ENCODE measurements around the gene ZDBF2. TPM values are rescaled to one million over a fixed set of nuclear protein-coding genes. Genes with fewer than 3 reads are reported as not detected.

ZDBF2 gene
- 7.6 and 11.1 TPM in 2 replicates for polyA plus RNA-seq

DNA sequence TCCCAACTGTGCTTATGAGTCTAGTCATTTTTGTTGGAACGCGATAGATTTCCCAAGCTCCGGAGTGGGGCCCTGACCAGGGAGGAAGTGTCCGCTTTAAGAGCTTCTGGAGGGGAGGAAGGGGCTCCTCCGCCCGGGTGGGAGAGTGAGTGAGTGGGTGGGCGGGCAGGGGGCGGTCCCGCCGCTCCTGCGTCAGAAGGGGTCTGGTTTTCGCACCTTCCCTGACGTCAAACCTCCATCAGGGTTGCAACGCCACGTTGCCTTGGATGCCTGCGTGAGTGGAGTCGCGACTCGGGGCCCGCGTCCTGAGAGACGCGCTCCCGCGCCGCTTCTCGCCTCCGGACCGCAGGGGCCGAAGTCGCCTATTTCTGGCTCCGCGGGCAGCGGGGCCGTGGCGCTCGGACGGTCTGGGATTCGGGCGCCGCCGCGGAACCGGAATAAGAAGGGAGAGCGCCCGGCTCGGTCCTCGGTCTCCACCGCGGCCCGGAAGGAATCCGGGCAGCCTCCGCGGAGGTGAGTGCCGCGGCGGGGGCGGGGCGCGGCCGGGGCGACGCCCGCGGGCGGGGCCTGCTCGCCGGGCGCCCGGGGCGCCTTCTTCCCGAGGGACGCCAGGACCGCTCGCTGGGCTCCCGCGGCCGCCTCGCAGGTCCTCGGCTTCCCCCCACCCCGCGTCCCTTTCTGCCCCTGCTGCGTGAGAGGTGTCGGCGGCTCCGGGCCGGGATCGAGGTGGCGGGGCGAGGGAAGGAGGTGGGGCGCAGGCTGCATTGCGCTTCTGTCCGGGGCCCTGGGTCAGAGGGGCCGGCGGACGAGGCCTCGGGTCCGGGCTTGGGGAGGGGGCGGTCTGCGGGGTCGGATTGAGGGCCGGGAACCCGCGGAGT, at the start of gene ZDBF2:
Gene ZDBF2 (plus strand): TSS at position 230 of the 878 bp plus-strand sequence. CDS start 7,187 bp downstream, outside the sequence.

Other genes with a start within 250 kb of the ZDBF2 start
- 8.8 and 9.9 TPM in 2 replicates for gene INO80D, start 188.5 kb upstream of the ZDBF2 start, polyA plus RNA-seq
- gene NDUFS1, start 115.2 kb upstream of the ZDBF2 start, polyA plus RNA-seq = 187 and 296 TPM in 2 replicates
- gene EEF1B2, start 114.8 kb upstream of the ZDBF2 start, polyA plus RNA-seq = 319 and 373 TPM in 2 replicates
- gene ADAM23, start 168.9 kb downstream of the ZDBF2 start, polyA plus RNA-seq = 74.9 and 105 TPM in 2 replicates